Naive thymus-derived CD8-positive, alpha-beta T cell (primary cell): Measurements from ENCODE around the gene RBM10. TPM values are rescaled to one million over a fixed set of nuclear protein-coding genes. Genes with fewer than 3 reads are reported as not detected.
"Not testable (repeated sequence)": the region's sequence is repeated elsewhere in the genome, so short reads cannot be mapped to it uniquely, and the experiment has no call there.

Source experiments
- ATAC-seq, 2 donors: fragments of 150-1000 bp; cut with Tn5 transposase in 1 of 2; sonication (Bioruptor Pico), chemical (Tn5 transposase) in 1 of 2; 1 replicate in 1 of 2; 2 replicates in 1 of 2; pipeline ENCODE4 v1.10.0; 2021; ENCODE audit warnings: mild to moderate bottlenecking in 2 of 2, moderate library complexity in 2 of 2
- POLR2A ChIA-PET: fragments of 350-600 bp; sonication (Branson Sonifier 250); formaldehyde crosslinking; loops from one replicate; lab custom pipeline; 2021; ENCODE audit warnings: antibody characterized with exemption; lab: Charles Lee
- DNase-seq, 10 donors: peaks; one replicate each; pipeline versions ENCODE4 v3.0.0 to v3.0.0-alpha.2; 2020 to 2022
- H3K27ac Mint-ChIP-seq, 10 donors: one replicate each; pipeline ENCODE4 v1.8.0; 2020 to 2022; ENCODE audit warnings: mild to moderate bottlenecking in 10 of 10, mixed read lengths in 10 of 10, moderate library complexity in 4 of 10, inconsistent platforms in 1 of 10
- H3K27me3 Mint-ChIP-seq, 5 donors: one replicate each; pipeline ENCODE4 v1.8.0; 2021 to 2022; ENCODE audit warnings: mixed read lengths in 5 of 5
- H3K36me3 Mint-ChIP-seq, 3 donors: one replicate each; pipeline ENCODE4 v1.8.0; 2020 to 2022; ENCODE audit warnings: mixed read lengths in 3 of 3, mild to moderate bottlenecking in 2 of 3, inconsistent platforms in 1 of 3
- H3K4me1 Mint-ChIP-seq, 4 donors: one replicate each; pipeline ENCODE4 v1.8.0; 2021 to 2022; ENCODE audit warnings: mixed read lengths in 4 of 4
- H3K4me3 Mint-ChIP-seq, 10 donors: one replicate each; pipeline ENCODE4 v1.8.0; 2020 to 2022; ENCODE audit warnings: mild to moderate bottlenecking in 10 of 10, mixed read lengths in 10 of 10, moderate library complexity in 6 of 10, inconsistent platforms in 1 of 10
- H3K9me3 Mint-ChIP-seq, 9 donors: one replicate each; pipeline ENCODE4 v1.8.0; 2020 to 2022; ENCODE audit warnings: mixed read lengths in 9 of 9, mild to moderate bottlenecking in 3 of 9, inconsistent platforms in 1 of 9, moderate library complexity in 1 of 9
- polyA plus RNA-seq, 3 donors: library from polyadenylated mRNA; unstranded; fragments of 300-500 nt; fragmentation: Illumina TruSeq; gene quantifications; one replicate each; pipeline ENCODE4 v1.2.3, GENCODE V29; 2021
- total RNA-seq, 8 experiments: library from RNA in 2 of 8; stranded (reverse) in 2 of 8; gene quantifications; one replicate each; pipeline ENCODE4 v1.2.3 and lab custom pipeline; 2021 to 2026

Gene RBM10
- total RNA-seq (10 to 100 TPM; 52.3 to 55.0 TPM), polyA plus RNA-seq (10 to 100 TPM; 17.6 to 39.2 (median 27.9) TPM), total RNA-seq (lab: John Stamatoyannopoulos, UW) (70.4 to 157 (median 123) reads per million in 6 experiments)

GRCh38 chrX:47144626-47145394, at the start of gene RBM10, which contains the start of gene NDUFB11:
Gene RBM10 (plus strand): TSS chrX:47145221. CDS start chrX:47147482, 2,261 bp downstream.
Gene NDUFB11 (minus strand): TSS chrX:47144702. CDS start chrX:47144679, 23 bp downstream.
- peak within 1 kb of the TSS; percentile 94 to 98 (median 98) for H3K27ac Mint-ChIP-seq
- no peaks in the 10 kb centered on the region for H3K27me3 Mint-ChIP-seq
- H3K4me1 Mint-ChIP-seq: peaks cover 16 to 39% (median 34%) of the 10 kb centered on the region in 4 donors
- peaks cover 0 to 8% (median 0%) of the 10 kb centered on the region in 9 donors for H3K9me3 Mint-ChIP-seq
- ATAC-seq (peak; percentile 87 to 89), DNase-seq (peak; percentile 68 to 95 (median 86))
- peak within 1 kb of the TSS; percentile 93 to 99 (median 96) for H3K4me3 Mint-ChIP-seq
- POLR2A ChIA-PET: interaction anchor here (0.6 to 2.7 kb wide), 14 partner anchors 8 to 1590 kb away, joined by 3 to 24 read pairs (median 5); partner anchors contain the start of gene USP11
- H3K36me3 Mint-ChIP-seq: peaks cover 7 to 32% (median 19%) of the 10 kb centered on the region in 3 donors

- H3K4me1 Mint-ChIP-seq: no peaks in the 10 kb centered on the region
- no peaks in the 10 kb centered on the region for H3K27me3 Mint-ChIP-seq
- ATAC-seq: no peak
- no peaks in the 10 kb centered on the region for H3K36me3 Mint-ChIP-seq
- POLR2A ChIA-PET: no interaction called here
- H3K4me3 Mint-ChIP-seq: no peak overlapping the region
- H3K27ac Mint-ChIP-seq: no peak overlapping the region
- H3K9me3 Mint-ChIP-seq: no peaks in the 10 kb centered on the region
- no peak for DNase-seq
Measured at GRCh38 chrX:47097018-47097417, 48.0 kb upstream of the RBM10 start.

GRCh38 chrX:47098338-47099094, 46.5 kb upstream of the RBM10 start:
- Mint-ChIP-seq H3K9me3 (no peaks in the 10 kb centered on the region), H3K27me3 (no peaks in the 10 kb centered on the region), H3K36me3 (no peaks in the 10 kb centered on the region), H3K27ac (no peak overlapping the region), H3K4me3 (no peak overlapping the region), H3K4me1 (no peaks in the 10 kb centered on the region)
- ATAC-seq (no peak), DNase-seq (no peak)
- POLR2A ChIA-PET: no interaction called here

- no peak for ATAC-seq
- H3K4me1 Mint-ChIP-seq: no peaks in the 10 kb centered on the region
- H3K27ac Mint-ChIP-seq: no peak overlapping the region
- no peaks in the 10 kb centered on the region for H3K9me3 Mint-ChIP-seq
- H3K4me3 Mint-ChIP-seq: no peak overlapping the region
- H3K27me3 Mint-ChIP-seq: no peaks in the 10 kb centered on the region
- no peak for DNase-seq
- POLR2A ChIA-PET: no interaction called here
- no peaks in the 10 kb centered on the region for H3K36me3 Mint-ChIP-seq
Measured at GRCh38 chrX:47101206-47101605, 43.8 kb upstream of the RBM10 start.

- H3K9me3 Mint-ChIP-seq, POLR2A ChIA-PET, H3K4me1 Mint-ChIP-seq, H3K4me3 Mint-ChIP-seq, H3K27me3 Mint-ChIP-seq, ATAC-seq, H3K36me3 Mint-ChIP-seq, DNase-seq, H3K27ac Mint-ChIP-seq: not testable (repeated sequence)
Measured at GRCh38 chrX:47110936-47111615, 33.9 kb upstream of the RBM10 start.

- DNase-seq: no peak
- POLR2A ChIA-PET: no interaction called here
- ATAC-seq: no peak
- H3K36me3 Mint-ChIP-seq: peaks cover 0 to 7% (median 4%) of the 10 kb centered on the region in 3 donors
- no peak overlapping the region for H3K27ac Mint-ChIP-seq
- H3K9me3 Mint-ChIP-seq: peaks cover 0 to 3% (median 0%) of the 10 kb centered on the region in 9 donors
- H3K27me3 Mint-ChIP-seq: no peaks in the 10 kb centered on the region
- peaks cover 0 to 2% (median 0%) of the 10 kb centered on the region in 4 donors for H3K4me1 Mint-ChIP-seq
- no peak overlapping the region for H3K4me3 Mint-ChIP-seq
Measured at GRCh38 chrX:47112316-47112954, 32.6 kb upstream of the RBM10 start.

- not testable (repeated sequence) for H3K4me3 Mint-ChIP-seq, ATAC-seq
Measured at GRCh38 chrX:47116551-47117110, 28.4 kb upstream of the RBM10 start.

GRCh38 chrX:47124466-47124865, 20.6 kb upstream of the RBM10 start:
- H3K4me3 Mint-ChIP-seq, H3K27me3 Mint-ChIP-seq, DNase-seq, H3K9me3 Mint-ChIP-seq, H3K27ac Mint-ChIP-seq, H3K4me1 Mint-ChIP-seq, H3K36me3 Mint-ChIP-seq, POLR2A ChIA-PET, ATAC-seq: not testable (repeated sequence)

More at GRCh38 chrX:47116551-47117110, 28.4 kb upstream of the RBM10 start:
- H3K9me3 Mint-ChIP-seq, H3K4me1 Mint-ChIP-seq, H3K27me3 Mint-ChIP-seq, POLR2A ChIA-PET, H3K36me3 Mint-ChIP-seq, H3K27ac Mint-ChIP-seq, DNase-seq: not testable (repeated sequence)

GRCh38 chrX:47129157-47129898, 15.7 kb upstream of the RBM10 start:
- POLR2A ChIA-PET: interaction anchor here (0.6 to 2.3 kb wide), 5 partner anchors 13 to 394 kb away, joined by 3 to 19 read pairs (median 3); partner anchors contain the start of genes CDK16, NDUFB11, RBM10 and USP11
- peak overlapping the region; percentile 92 to 99 (median 96) for H3K4me3 Mint-ChIP-seq
- H3K9me3 Mint-ChIP-seq: peaks cover 0 to 2% (median 0%) of the 10 kb centered on the region in 9 donors
- H3K4me1 Mint-ChIP-seq: peaks cover 0 to 12% (median 2%) of the 10 kb centered on the region in 4 donors
- DNase-seq (peak; percentile 66 to 95 (median 90)), ATAC-seq (peak; percentile 98)
- H3K36me3 Mint-ChIP-seq: no peaks in the 10 kb centered on the region
- no peaks in the 10 kb centered on the region for H3K27me3 Mint-ChIP-seq
- peak overlapping the region; percentile 90 to 98 (median 96) for H3K27ac Mint-ChIP-seq

- ATAC-seq (no peak), DNase-seq (no peak)
- POLR2A ChIA-PET: interaction anchor here (0.6 to 2.3 kb wide), 5 partner anchors 13 to 103 kb away, joined by 3 to 19 read pairs (median 4); partner anchors contain the start of genes CDK16, NDUFB11, RBM10 and USP11
- peaks cover 0 to 2% (median 0%) of the 10 kb centered on the region in 9 donors for H3K9me3 Mint-ChIP-seq
- peaks cover 0 to 12% (median 2%) of the 10 kb centered on the region in 4 donors for H3K4me1 Mint-ChIP-seq
- H3K27me3 Mint-ChIP-seq: no peaks in the 10 kb centered on the region
- peak overlapping the region; percentile 40 to 98 (median 92) for H3K27ac Mint-ChIP-seq
- no peaks in the 10 kb centered on the region for H3K36me3 Mint-ChIP-seq
- H3K4me3 Mint-ChIP-seq: peak overlapping the region; percentile 26 to 99 (median 96)
Measured at GRCh38 chrX:47129899-47130358, 15.1 kb upstream of the RBM10 start.

GRCh38 chrX:47133493-47133892, 11.5 kb upstream of the RBM10 start:
- Mint-ChIP-seq H3K9me3 (no peaks in the 10 kb centered on the region), H3K4me1 (peaks cover 0 to 9% (median 2%) of the 10 kb centered on the region in 4 donors), H3K27me3 (no peaks in the 10 kb centered on the region), H3K36me3 (peaks cover 0 to 5% (median 0%) of the 10 kb centered on the region in 3 donors), H3K4me3 (no peak overlapping the region), H3K27ac (no peak overlapping the region)
- ATAC-seq: no peak
- POLR2A ChIA-PET: interaction anchor here (0.7 kb wide), 1 partner anchor 1943 kb away, joined by 3 read pairs; no protein-coding TSS in a partner anchor
- DNase-seq: no peak
